ENCODE data around the gene CCDC187.
A peak's percentile ranks its signal among the peaks of the same experiment; 100 is the strongest.
"Not testable (repeated sequence)": the region's sequence is repeated elsewhere in the genome, so short reads cannot be mapped to it uniquely, and the experiment has no call there.

Gene CCDC187

GRCh38 chr9:136328622-136329041 is 24.7 kb upstream of the CCDC187 start:
- Mint-ChIP-seq H3K4me3 (peak overlapping the region; percentile 8), H3K36me3 (ENCODE audit: insufficient read depth) (no peaks in the 10 kb centered on the region), H3K27ac (ENCODE audit: low read depth) (no peak overlapping the region), H3K27me3 (peaks cover 7% of the 10 kb centered on the region), H3K4me1 (no peaks in the 10 kb centered on the region), H3K9me3 (no peaks in the 10 kb centered on the region)
- ATAC-seq (replicated peaks; ENCODE audit: extremely low read depth, poor library complexity, severe bottlenecking) (no peak), DNase-seq (ENCODE audit: low spot score in 2 of 2) (no peak)

GRCh38 chr9:136328011-136328621 is 24.2 kb upstream of the CCDC187 start:
- ATAC-seq (replicated peaks; ENCODE audit: extremely low read depth, poor library complexity, severe bottlenecking) (no peak), DNase-seq (ENCODE audit: low spot score in 2 of 2) (no peak)
- H3K4me3 Mint-ChIP-seq, result peak overlapping the region; percentile 8
- H3K36me3 Mint-ChIP-seq (ENCODE audit: insufficient read depth), result no peaks in the 10 kb centered on the region
- H3K9me3 Mint-ChIP-seq, result no peaks in the 10 kb centered on the region
- no peaks in the 10 kb centered on the region for H3K4me1 Mint-ChIP-seq
- no peak overlapping the region for H3K27ac Mint-ChIP-seq (ENCODE audit: low read depth)
- H3K27me3 Mint-ChIP-seq, result peaks cover 7% of the 10 kb centered on the region

- Mint-ChIP-seq H3K27ac (ENCODE audit: low read depth) (no peak within 1 kb of the TSS), H3K36me3 (ENCODE audit: insufficient read depth) (no peaks in the 10 kb centered on the region), H3K27me3 (peaks cover 7% of the 10 kb centered on the region), H3K9me3 (no peaks in the 10 kb centered on the region), H3K4me1 (no peaks in the 10 kb centered on the region), H3K4me3 (peak within 1 kb of the TSS; percentile 70)
- ATAC-seq (replicated peaks; ENCODE audit: extremely low read depth, poor library complexity, severe bottlenecking), result peak; percentile 20
- no peak for DNase-seq (ENCODE audit: low spot score in 2 of 2)
These were observed 23.5 kb upstream of the CCDC187 start, which contains the start of gene GPSM1 for GRCh38 chr9:136327304-136327974. TSS of gene GPSM1 (plus strand) at chr9:136327539. CDS start at chr9:136327696, 157 bp downstream.

GRCh38 chr9:136326761-136327303 is 22.9 kb upstream of the CCDC187 start:
- ATAC-seq (replicated peaks; ENCODE audit: extremely low read depth, poor library complexity, severe bottlenecking), result peak; percentile 16
- H3K27ac Mint-ChIP-seq (ENCODE audit: low read depth), result no peak overlapping the region

GRCh38 chr9:136326061-136326760 is 22.3 kb upstream of the CCDC187 start:
- Mint-ChIP-seq H3K4me1 (no peaks in the 10 kb centered on the region), H3K36me3 (ENCODE audit: insufficient read depth) (no peaks in the 10 kb centered on the region), H3K4me3 (peak overlapping the region; percentile 70), H3K27me3 (peaks cover 7% of the 10 kb centered on the region), H3K27ac (ENCODE audit: low read depth) (no peak overlapping the region), H3K9me3 (no peaks in the 10 kb centered on the region)
- DNase-seq (ENCODE audit: low spot score in 2 of 2), result no peak
- no peak for ATAC-seq (replicated peaks; ENCODE audit: extremely low read depth, poor library complexity, severe bottlenecking)

More at GRCh38 chr9:136326761-136327303, 22.9 kb upstream of the CCDC187 start:
- Mint-ChIP-seq H3K4me1 (no peaks in the 10 kb centered on the region), H3K27me3 (peaks cover 7% of the 10 kb centered on the region), H3K36me3 (ENCODE audit: insufficient read depth) (no peaks in the 10 kb centered on the region), H3K9me3 (no peaks in the 10 kb centered on the region), H3K4me3 (peak overlapping the region; percentile 70)
- no peak for DNase-seq (ENCODE audit: low spot score in 2 of 2)

GRCh38 chr9:136325358-136325757 is 21.5 kb upstream of the CCDC187 start:
- Mint-ChIP-seq H3K9me3 (no peaks in the 10 kb centered on the region), H3K4me3 (no peak overlapping the region), H3K27me3 (peaks cover 7% of the 10 kb centered on the region), H3K27ac (ENCODE audit: low read depth) (no peak overlapping the region), H3K4me1 (no peaks in the 10 kb centered on the region), H3K36me3 (ENCODE audit: insufficient read depth) (no peaks in the 10 kb centered on the region)
- ATAC-seq (replicated peaks; ENCODE audit: extremely low read depth, poor library complexity, severe bottlenecking), result no peak
- no peak for DNase-seq (ENCODE audit: low spot score in 2 of 2)

- no peak for DNase-seq (ENCODE audit: low spot score in 2 of 2)
- Mint-ChIP-seq H3K27me3 (peaks cover 7% of the 10 kb centered on the region), H3K4me3 (no peak overlapping the region), H3K36me3 (ENCODE audit: insufficient read depth) (no peaks in the 10 kb centered on the region), H3K9me3 (no peaks in the 10 kb centered on the region), H3K27ac (ENCODE audit: low read depth) (no peak overlapping the region), H3K4me1 (no peaks in the 10 kb centered on the region)
- ATAC-seq (replicated peaks; ENCODE audit: extremely low read depth, poor library complexity, severe bottlenecking), result no peak
These were observed 20.8 kb upstream of the CCDC187 start for GRCh38 chr9:136324501-136325300.

- DNase-seq (ENCODE audit: low spot score in 2 of 2) (no peak), ATAC-seq (replicated peaks; ENCODE audit: extremely low read depth, poor library complexity, severe bottlenecking) (no peak)
- Mint-ChIP-seq H3K36me3 (ENCODE audit: insufficient read depth) (no peaks in the 10 kb centered on the region), H3K9me3 (no peaks in the 10 kb centered on the region), H3K4me1 (no peaks in the 10 kb centered on the region), H3K4me3 (no peak overlapping the region), H3K27ac (ENCODE audit: low read depth) (no peak overlapping the region), H3K27me3 (peaks cover 7% of the 10 kb centered on the region)
These were observed 19.5 kb upstream of the CCDC187 start for GRCh38 chr9:136323371-136323789.

GRCh38 chr9:136322756-136323330 is 18.9 kb upstream of the CCDC187 start:
- peaks cover 7% of the 10 kb centered on the region for H3K27me3 Mint-ChIP-seq
- no peaks in the 10 kb centered on the region for H3K4me1 Mint-ChIP-seq
- no peak overlapping the region for H3K4me3 Mint-ChIP-seq
- no peaks in the 10 kb centered on the region for H3K36me3 Mint-ChIP-seq (ENCODE audit: insufficient read depth)
- no peaks in the 10 kb centered on the region for H3K9me3 Mint-ChIP-seq
- H3K27ac Mint-ChIP-seq (ENCODE audit: low read depth), result no peak overlapping the region
- no peak for ATAC-seq (replicated peaks; ENCODE audit: extremely low read depth, poor library complexity, severe bottlenecking)
- no peak for DNase-seq (ENCODE audit: low spot score in 2 of 2)

GRCh38 chr9:136321561-136321960 is 17.7 kb upstream of the CCDC187 start:
- Mint-ChIP-seq H3K4me1 (peaks cover 7% of the 10 kb centered on the region), H3K4me3 (no peak overlapping the region), H3K36me3 (ENCODE audit: insufficient read depth) (peaks cover 5% of the 10 kb centered on the region), H3K9me3 (no peaks in the 10 kb centered on the region), H3K27me3 (peaks cover 7% of the 10 kb centered on the region), H3K27ac (ENCODE audit: low read depth) (no peak overlapping the region)
- DNase-seq (ENCODE audit: low spot score in 2 of 2) (no peak), ATAC-seq (replicated peaks; ENCODE audit: extremely low read depth, poor library complexity, severe bottlenecking) (no peak)

- H3K27ac Mint-ChIP-seq (ENCODE audit: low read depth); DNase-seq (ENCODE audit: low spot score in 2 of 2); H3K9me3 Mint-ChIP-seq; H3K4me3 Mint-ChIP-seq; H3K27me3 Mint-ChIP-seq; ATAC-seq (replicated peaks; ENCODE audit: extremely low read depth, poor library complexity, severe bottlenecking): not testable (repeated sequence)
- peaks cover 13% of the 10 kb centered on the region for H3K4me1 Mint-ChIP-seq
- H3K36me3 Mint-ChIP-seq (ENCODE audit: insufficient read depth), result peaks cover 10% of the 10 kb centered on the region
These were observed 17.1 kb upstream of the CCDC187 start for GRCh38 chr9:136320972-136321371.

GRCh38 chr9:136319955-136320354 is 16.1 kb upstream of the CCDC187 start:
- not testable (repeated sequence) for H3K27ac Mint-ChIP-seq (ENCODE audit: low read depth); ATAC-seq (replicated peaks; ENCODE audit: extremely low read depth, poor library complexity, severe bottlenecking); H3K4me3 Mint-ChIP-seq; DNase-seq (ENCODE audit: low spot score in 2 of 2); H3K27me3 Mint-ChIP-seq
- Mint-ChIP-seq H3K36me3 (ENCODE audit: insufficient read depth) (peaks cover 19% of the 10 kb centered on the region), H3K4me1 (peaks cover 23% of the 10 kb centered on the region), H3K9me3 (peaks cover 14% of the 10 kb centered on the region)
